Melanocyte of skin (primary cell): ENCODE results near the gene ZNF93. TPM values are rescaled to one million over a fixed set of nuclear protein-coding genes. Genes with fewer than 3 reads are reported as not detected.

ENCODE experiments used
- total RNA-seq, 2 donors: library from RNA; depleted of rRNA; stranded (reverse); fragments of >200 nt; gene quantifications; 2 replicates each; pipeline ENCODE4 v1.2.3, GENCODE V29; 2012

The ZNF93 gene
- total RNA-seq: 10 to 100 TPM in 1 of 2 donors, 1 to 10 TPM in 1; 7.6 to 11.0 TPM

GRCh38 chr19:19900729-19901444 lies at the start of gene ZNF93:
ZNF93 (plus strand) TSS chr19:19900946; CDS start chr19:19901089, 143 bp downstream.

GRCh38 chr19:19865750-19866610 lies 34.8 kb upstream of the ZNF93 start, which contains the start of gene ZNF253:
ZNF253 (plus strand) TSS chr19:19865882; CDS start chr19:19865997, 115 bp downstream.

Other genes starting within 250 kb of the ZNF93 start
- gene ATP13A1, start 237.3 kb upstream of the ZNF93 start, total RNA-seq: 10 to 100 TPM; 70.9 to 79.8 TPM
- 1 to 10 TPM; 5.2 to 8.7 TPM for gene ZNF101, start 232.1 kb upstream of the ZNF93 start, total RNA-seq
- gene ZNF14, start 167.8 kb upstream of the ZNF93 start, total RNA-seq: 1 to 10 TPM; 2.8 to 3.3 TPM
- 10 to 100 TPM in 1 of 2 donors, 1 to 10 TPM in 1; 9.3 to 11.0 TPM for gene ZNF506, start 79.2 kb upstream of the ZNF93 start, total RNA-seq
- 10 to 100 TPM in 1 of 2 donors, 1 to 10 TPM in 1; 7.6 to 13.0 TPM for gene ZNF253, start 35.1 kb upstream of the ZNF93 start, total RNA-seq
- gene ZNF682, start 138.6 kb downstream of the ZNF93 start, total RNA-seq: 1 to 10 TPM; 2.0 to 2.1 TPM
- gene ZNF90, start 177.1 kb downstream of the ZNF93 start, total RNA-seq: 1 to 10 TPM in 1 of 2 donors, under 1 TPM in 1; 0.69 to 7.0 TPM